ENCODE data around the gene ZC3H15.
"Not testable (repeated sequence)": the region's sequence is repeated elsewhere in the genome, so short reads cannot be mapped to it uniquely, and the experiment has no call there.

Gene ZC3H15

DNA sequence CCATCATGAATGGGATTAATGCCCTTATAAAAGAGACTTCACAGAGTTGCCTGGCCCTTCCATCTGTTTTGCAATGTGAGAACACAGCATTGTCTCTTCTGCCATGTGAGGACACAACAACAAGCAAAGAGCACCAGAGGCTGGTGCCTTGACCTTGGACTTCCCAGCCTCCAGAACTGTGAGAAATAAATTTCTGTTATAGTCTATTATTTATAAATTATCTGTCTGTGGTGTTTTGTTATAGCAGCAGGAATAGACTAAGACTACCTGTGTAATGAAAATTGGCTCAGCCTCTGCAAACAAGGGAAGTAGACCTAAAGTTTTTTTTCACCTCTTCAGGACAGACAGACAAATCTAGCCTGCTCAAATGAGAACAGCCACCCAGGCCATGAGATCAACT lies 19.3 kb upstream of the ZC3H15 start:
- no peaks in the 10 kb centered on the region for H3K4me1 Mint-ChIP-seq
- peaks cover 21% of the 10 kb centered on the region for H3K9me3 Mint-ChIP-seq
- DNase-seq, result no peak
- TF ChIP-seq, protein P1, sequence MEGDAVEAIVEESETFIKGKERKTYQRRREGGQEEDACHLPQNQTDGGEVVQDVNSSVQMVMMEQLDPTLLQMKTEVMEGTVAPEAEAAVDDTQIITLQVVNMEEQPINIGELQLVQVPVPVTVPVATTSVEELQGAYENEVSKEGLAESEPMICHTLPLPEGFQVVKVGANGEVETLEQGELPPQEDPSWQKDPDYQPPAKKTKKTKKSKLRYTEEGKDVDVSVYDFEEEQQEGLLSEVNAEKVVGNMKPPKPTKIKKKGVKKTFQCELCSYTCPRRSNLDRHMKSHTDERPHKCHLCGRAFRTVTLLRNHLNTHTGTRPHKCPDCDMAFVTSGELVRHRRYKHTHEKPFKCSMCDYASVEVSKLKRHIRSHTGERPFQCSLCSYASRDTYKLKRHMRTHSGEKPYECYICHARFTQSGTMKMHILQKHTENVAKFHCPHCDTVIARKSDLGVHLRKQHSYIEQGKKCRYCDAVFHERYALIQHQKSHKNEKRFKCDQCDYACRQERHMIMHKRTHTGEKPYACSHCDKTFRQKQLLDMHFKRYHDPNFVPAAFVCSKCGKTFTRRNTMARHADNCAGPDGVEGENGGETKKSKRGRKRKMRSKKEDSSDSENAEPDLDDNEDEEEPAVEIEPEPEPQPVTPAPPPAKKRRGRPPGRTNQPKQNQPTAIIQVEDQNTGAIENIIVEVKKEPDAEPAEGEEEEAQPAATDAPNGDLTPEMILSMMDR (IDR thresholded peaks at IDR 0.05), result no peak
- H3K4me3 Mint-ChIP-seq, result no peak overlapping the region
- H3K27ac Mint-ChIP-seq, result no peak overlapping the region
- H3K27me3 Mint-ChIP-seq (ENCODE audit: low read depth, poor library complexity), result no peaks in the 10 kb centered on the region
- peaks cover 30% of the 10 kb centered on the region for H3K36me3 Mint-ChIP-seq (ENCODE audit: low read depth)

DNA sequence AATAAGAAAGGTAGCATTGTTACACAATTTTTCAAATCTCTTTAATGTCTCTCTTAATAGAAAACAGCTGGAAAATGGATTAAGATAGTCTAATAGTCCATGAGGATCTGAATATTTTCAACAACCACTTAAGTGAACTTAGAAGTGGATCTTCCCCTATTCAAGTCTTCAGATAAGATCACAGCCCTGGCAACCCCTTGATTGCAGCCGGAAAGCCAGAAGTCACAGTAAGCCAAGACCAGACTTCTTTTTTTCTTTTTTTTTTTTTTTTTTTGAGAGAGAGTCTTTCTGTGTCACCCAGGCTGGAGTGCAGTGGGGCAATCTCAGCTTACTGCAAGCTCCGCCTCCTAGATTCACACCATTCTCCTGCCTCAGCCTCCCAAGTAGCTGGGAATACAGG lies 18.6 kb upstream of the ZC3H15 start:
- Mint-ChIP-seq H3K36me3 (ENCODE audit: low read depth) (peaks cover 37% of the 10 kb centered on the region), H3K4me3 (no peak overlapping the region), H3K4me1 (no peaks in the 10 kb centered on the region), H3K27me3 (ENCODE audit: low read depth, poor library complexity) (no peaks in the 10 kb centered on the region), H3K9me3 (peaks cover 27% of the 10 kb centered on the region), H3K27ac (no peak overlapping the region)
- TF ChIP-seq, protein P1 (IDR thresholded peaks at IDR 0.05), result no peak
- no peak for DNase-seq

DNA sequence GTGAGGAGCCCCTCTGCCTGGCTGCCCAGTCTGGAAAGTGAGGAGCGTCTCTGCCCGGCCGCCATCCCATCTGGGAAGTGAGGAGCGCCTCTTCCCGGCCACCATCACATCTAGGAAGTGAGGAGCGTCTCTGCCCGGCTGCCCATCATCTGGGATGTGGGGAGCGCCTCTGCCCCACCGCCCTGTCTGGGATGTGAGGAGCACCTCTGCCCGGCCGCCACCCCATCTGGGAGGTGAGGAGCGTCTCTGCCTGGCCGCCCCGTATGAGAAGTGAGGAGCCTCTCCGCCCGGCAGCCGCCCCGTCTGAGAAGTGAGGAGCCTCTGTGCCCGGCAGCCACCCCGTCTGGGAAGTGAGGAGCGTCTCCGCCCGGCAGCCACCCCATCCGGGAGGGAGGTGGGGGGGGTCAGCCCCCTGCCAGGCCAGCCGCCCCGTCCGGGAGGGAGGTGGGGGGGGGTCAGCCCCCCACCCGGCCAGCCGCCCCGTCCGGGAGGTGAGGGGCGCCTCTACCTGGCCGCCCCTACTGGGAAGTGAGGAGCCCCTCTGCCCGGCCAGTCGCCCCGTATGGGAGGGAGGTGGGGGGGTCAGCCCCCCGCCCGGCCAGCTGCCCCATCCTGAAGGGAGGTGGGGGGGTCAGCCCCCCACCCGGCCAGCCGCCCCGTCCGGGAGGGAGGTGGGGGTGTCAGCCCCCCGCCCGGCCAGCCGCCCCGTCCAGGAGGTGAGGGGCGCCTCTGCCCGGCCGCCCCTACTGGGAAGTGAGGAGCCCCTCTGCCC lies 13.2 kb upstream of the ZC3H15 start:
- not testable (repeated sequence) for H3K4me3 Mint-ChIP-seq; DNase-seq; H3K4me1 Mint-ChIP-seq; H3K27me3 Mint-ChIP-seq (ENCODE audit: low read depth, poor library complexity); H3K27ac Mint-ChIP-seq
- peaks cover 44% of the 10 kb centered on the region for H3K36me3 Mint-ChIP-seq (ENCODE audit: low read depth)
- peaks cover 47% of the 10 kb centered on the region for H3K9me3 Mint-ChIP-seq

DNA sequence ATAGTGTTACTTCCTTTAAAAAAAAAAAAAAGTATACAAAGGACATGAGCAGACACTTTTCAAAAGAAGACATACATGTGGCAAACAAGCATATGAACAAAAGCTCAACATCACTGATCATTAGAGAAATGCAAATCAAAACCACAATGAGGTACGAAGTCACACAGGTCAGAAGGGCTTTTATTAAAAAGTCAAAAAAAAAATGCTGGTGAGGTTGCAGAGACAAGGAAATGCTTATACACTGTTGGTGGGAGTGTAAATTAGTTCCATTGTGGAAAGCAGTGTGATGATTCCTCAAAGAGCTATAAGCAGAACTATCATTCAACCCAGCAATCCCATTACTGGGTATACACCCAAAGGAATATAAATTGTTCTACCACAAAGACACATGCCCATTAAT lies 11.8 kb upstream of the ZC3H15 start:
- Mint-ChIP-seq H3K36me3 (ENCODE audit: low read depth) (peaks cover 38% of the 10 kb centered on the region), H3K9me3 (peaks cover 49% of the 10 kb centered on the region)
- not testable (repeated sequence) for H3K27me3 Mint-ChIP-seq (ENCODE audit: low read depth, poor library complexity); H3K4me3 Mint-ChIP-seq; H3K27ac Mint-ChIP-seq; H3K4me1 Mint-ChIP-seq; DNase-seq

DNA sequence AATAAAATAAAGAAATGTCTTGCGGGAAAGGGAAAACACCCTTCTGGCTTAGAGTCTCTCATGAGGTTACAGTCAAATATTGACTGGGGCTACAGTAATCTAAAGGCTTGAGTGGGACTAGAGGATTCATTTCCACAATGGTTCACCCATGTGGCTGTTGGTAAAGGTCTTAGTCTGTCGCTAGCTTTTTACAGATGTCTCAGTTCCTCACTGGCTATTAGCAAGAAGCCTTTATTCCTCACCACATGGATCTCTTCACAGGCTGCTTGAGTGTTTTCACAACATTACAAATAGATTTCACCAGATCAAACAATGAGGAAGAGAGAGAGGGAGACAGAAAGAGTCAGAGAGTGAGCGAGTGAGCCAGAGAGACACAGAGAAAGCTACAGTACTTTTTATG lies 8.3 kb upstream of the ZC3H15 start:
- Mint-ChIP-seq H3K9me3 (peaks cover 22% of the 10 kb centered on the region), H3K27ac (no peak overlapping the region), H3K4me1 (peaks cover 5% of the 10 kb centered on the region), H3K4me3 (no peak overlapping the region), H3K36me3 (ENCODE audit: low read depth) (peaks cover 10% of the 10 kb centered on the region), H3K27me3 (ENCODE audit: low read depth, poor library complexity) (no peaks in the 10 kb centered on the region)
- TF ChIP-seq, protein P1 (IDR thresholded peaks at IDR 0.05), result no peak
- DNase-seq, result no peak

- Mint-ChIP-seq H3K9me3 (peaks cover 7% of the 10 kb centered on the region), H3K36me3 (ENCODE audit: low read depth) (no peaks in the 10 kb centered on the region), H3K4me1 (peaks cover 22% of the 10 kb centered on the region), H3K4me3 (no peak overlapping the region), H3K27me3 (ENCODE audit: low read depth, poor library complexity) (no peaks in the 10 kb centered on the region), H3K27ac (no peak overlapping the region)
- TF ChIP-seq, protein P1 (IDR thresholded peaks at IDR 0.05), result no peak
- DNase-seq, result no peak
Observed at GRCh38 chr2:186480991-186481390, 5.1 kb upstream of the ZC3H15 start.

- Mint-ChIP-seq H3K4me3 (peak overlapping the region; percentile 98), H3K27me3 (ENCODE audit: low read depth, poor library complexity) (no peaks in the 10 kb centered on the region), H3K4me1 (peaks cover 40% of the 10 kb centered on the region), H3K27ac (no peak overlapping the region), H3K9me3 (no peaks in the 10 kb centered on the region), H3K36me3 (ENCODE audit: low read depth) (peaks cover 4% of the 10 kb centered on the region)
- DNase-seq, result no peak
- TF ChIP-seq, protein P1 (IDR thresholded peaks at IDR 0.05), result no peak
Observed at GRCh38 chr2:186484062-186484735, 1.9 kb upstream of the ZC3H15 start.

Data from nephron progenitor cell (in vitro differentiated cells).